ENCODE results near the gene ALG9.

The ALG9 gene

GRCh38 chr11:111808063-111808588 is 63.3 kb downstream of the ALG9 start:
- no peak for TF ChIP-seq CTCF (IDR thresholded peaks at IDR 0.05; ENCODE audit: low read depth, low read length, missing control alignments)
- DNase-seq (ENCODE audit: extremely low read depth, low read depth) = no peak
- H3K4me3 ChIP-seq (replicated peaks; ENCODE audit: low read depth, low read length) = no peak overlapping the region

- DNase-seq (ENCODE audit: extremely low read depth, low read depth) = no peak
- TF ChIP-seq CTCF (IDR thresholded peaks at IDR 0.05; ENCODE audit: low read depth, low read length, missing control alignments) = no peak
- H3K4me3 ChIP-seq (replicated peaks; ENCODE audit: low read depth, low read length) = no peak overlapping the region
These were observed 64.3 kb downstream of the ALG9 start for GRCh38 chr11:111807076-111807475.

- no peak for TF ChIP-seq CTCF (IDR thresholded peaks at IDR 0.05; ENCODE audit: low read depth, low read length, missing control alignments)
- no peak for DNase-seq (ENCODE audit: extremely low read depth, low read depth)
- no peak overlapping the region for H3K4me3 ChIP-seq (replicated peaks; ENCODE audit: low read depth, low read length)
These were observed 70.2 kb downstream of the ALG9 start for GRCh38 chr11:111801135-111801534.

GRCh38 chr11:111798279-111798678 is 73.1 kb downstream of the ALG9 start:
- DNase-seq (ENCODE audit: extremely low read depth, low read depth) = no peak
- TF ChIP-seq CTCF (IDR thresholded peaks at IDR 0.05; ENCODE audit: low read depth, low read length, missing control alignments) = no peak
- H3K4me3 ChIP-seq (replicated peaks; ENCODE audit: low read depth, low read length) = no peak overlapping the region

- no peak overlapping the region for H3K4me3 ChIP-seq (replicated peaks; ENCODE audit: low read depth, low read length)
- no peak for TF ChIP-seq CTCF (IDR thresholded peaks at IDR 0.05; ENCODE audit: low read depth, low read length, missing control alignments)
- DNase-seq (ENCODE audit: extremely low read depth, low read depth) = peak; percentile 62
These were observed 74.2 kb downstream of the ALG9 start for GRCh38 chr11:111797145-111797581.

GRCh38 chr11:111796696-111797095 is 74.7 kb downstream of the ALG9 start:
- H3K4me3 ChIP-seq (replicated peaks; ENCODE audit: low read depth, low read length) = no peak overlapping the region
- no peak for TF ChIP-seq CTCF (IDR thresholded peaks at IDR 0.05; ENCODE audit: low read depth, low read length, missing control alignments)
- DNase-seq (ENCODE audit: extremely low read depth, low read depth) = no peak

Measured in HFF-Myc (cell line).